Right lobe of liver (tissue), 4 donors: ENCODE measurements around the gene WASL.

Source experiments
- CTCF ChIP-seq, 4 donors: fragments of 200-600 bp in 3 of 4; fragments of 450-650 bp in 1 of 4; IDR thresholded peaks; one replicate each; pipeline versions ENCODE4 v1.5.1 to v1.8.0; 2016 to 2022; ENCODE audit warnings: antibody characterized with exemption in 4 of 4, mild to moderate bottlenecking in 2 of 4
- POLR2A ChIP-seq: fragments of 450-650 bp; IDR thresholded peaks from one replicate; pipeline ENCODE4 v1.6.1; 2017; ENCODE audit warnings: antibody characterized with exemption, mild to moderate bottlenecking
- donor health status: DM: no; HTN: no; CAD: no.
- donor health status: DM: no; HTN: no; CAD: no.
- donor health status: DM: no; HTN: yes; CAD: no.

GRCh38 chr7:123687727-123688126 is 61.1 kb downstream of the WASL start:
- no peak for TF ChIP-seq CTCF (IDR thresholded peaks at IDR 0.05)
- no peak for TF ChIP-seq POLR2A
